GM18858 (cell line): ENCODE data around the gene PSAP.

Experiments used
- ATAC-seq: cut with Tn5 transposase; IDR thresholded peaks from one replicate; pipeline ENCODE4 v1.9.1; 2021; ENCODE audit not compliant: unreplicated experiment

The PSAP gene

DNA sequence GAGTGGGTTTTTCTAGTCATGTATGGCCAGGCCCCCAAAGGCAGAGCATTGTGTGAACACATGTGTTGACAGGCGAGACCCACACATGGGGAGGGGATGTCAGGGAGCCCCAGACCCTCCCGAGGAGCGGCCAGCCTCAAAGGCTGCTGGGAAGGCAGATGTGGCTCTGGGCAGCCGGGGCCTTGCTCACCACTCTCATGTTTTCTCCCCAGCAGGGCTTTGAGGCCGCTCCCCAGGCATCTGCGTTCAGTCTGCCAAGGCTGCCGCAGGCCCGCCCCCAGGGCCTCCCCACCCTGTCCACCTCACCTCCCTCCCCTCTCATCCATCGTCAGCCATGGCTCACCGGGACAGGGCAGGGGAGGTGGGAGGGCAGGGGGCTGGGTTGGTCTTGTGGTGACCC, 61.2 kb downstream of the PSAP start:
- ATAC-seq = no peak

DNA sequence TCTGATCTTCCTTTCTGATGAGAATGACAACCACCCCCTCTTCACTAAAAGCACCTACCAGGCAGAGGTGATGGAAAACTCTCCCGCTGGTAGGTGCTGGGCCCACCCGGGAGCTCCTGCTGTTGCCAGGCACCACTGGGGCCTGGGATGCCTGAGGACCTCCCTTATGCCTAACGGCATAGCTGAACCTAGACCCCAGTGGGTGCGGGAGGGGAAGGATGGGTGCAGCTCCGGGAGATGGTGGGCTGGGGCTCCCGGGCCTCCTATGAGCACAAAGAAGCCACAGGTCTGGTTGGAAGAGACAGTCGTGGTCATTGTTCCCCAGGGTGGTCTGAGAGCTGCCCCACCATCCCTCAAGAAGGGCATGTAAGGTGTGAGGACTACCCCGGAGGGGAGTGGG, 62.1 kb downstream of the PSAP start:
- ATAC-seq = no peak

GRCh38 chr10:71784679-71785272, 66.3 kb downstream of the PSAP start:
- no peak for ATAC-seq

DNA sequence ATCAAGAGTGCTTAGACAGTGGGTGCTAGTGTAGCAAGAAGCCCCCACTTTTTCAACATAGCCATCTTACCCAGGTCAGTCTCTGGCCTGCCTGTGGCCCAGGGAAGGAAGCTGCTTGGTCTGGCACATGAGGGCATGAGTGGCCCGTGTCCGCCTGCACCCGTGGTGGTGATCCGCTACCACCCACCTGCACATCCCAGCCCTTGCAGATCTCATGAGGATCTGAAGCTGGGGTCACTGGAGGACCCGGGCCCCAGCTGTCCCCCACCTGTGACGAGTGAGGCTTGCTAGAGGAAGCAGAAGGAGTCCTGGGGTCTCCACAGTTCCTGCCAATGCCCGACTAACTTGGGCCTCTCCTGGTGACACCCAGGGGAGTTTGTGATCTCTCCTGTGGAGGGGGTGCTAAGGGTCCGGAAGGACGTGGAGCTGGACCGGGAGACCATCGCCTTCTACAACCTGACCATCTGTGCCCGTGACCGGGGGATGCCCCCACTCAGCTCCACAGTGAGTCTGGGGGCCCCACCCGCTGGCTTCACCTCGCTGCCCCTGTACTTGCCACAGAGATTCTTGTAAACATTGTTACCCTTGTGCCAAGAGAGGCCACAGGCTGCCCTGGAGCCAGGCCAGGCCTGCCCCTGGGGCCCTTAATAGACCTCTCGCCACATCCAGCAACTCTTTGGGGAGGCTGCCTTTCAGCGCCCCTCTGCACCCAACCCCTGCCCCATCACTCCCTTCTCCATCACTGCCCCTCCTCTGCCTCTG, 67.0 kb downstream of the PSAP start:
- no peak for ATAC-seq

DNA sequence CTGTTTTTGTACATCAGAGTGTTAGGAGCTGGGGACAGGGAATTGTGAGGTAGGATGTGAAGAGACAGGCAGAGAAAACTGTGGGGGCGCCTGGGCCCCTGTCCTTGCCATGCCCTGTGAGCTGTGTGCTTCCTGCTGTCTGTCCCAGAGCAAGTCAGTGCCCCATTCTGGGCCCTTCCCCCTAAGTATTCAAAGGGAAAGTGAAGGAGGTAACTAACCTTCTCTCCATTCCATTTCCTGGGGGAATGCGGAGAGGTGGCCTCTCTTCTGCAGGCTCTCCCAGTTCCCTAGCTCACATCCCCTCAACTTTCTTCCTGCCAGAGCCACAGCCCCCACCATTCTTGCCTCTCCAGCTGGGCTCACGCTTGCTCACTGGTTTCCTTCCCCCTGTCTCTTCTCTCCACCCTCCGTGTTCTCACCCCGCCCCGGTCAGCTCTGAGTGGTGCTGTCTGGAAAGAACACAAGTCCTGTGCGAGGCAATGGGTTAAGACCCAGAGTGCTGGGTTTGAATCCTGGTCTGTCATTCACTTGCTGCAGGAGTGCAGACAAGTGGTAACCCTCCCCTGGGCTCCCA, 68.0 kb downstream of the PSAP start:
- no peak for ATAC-seq

DNA sequence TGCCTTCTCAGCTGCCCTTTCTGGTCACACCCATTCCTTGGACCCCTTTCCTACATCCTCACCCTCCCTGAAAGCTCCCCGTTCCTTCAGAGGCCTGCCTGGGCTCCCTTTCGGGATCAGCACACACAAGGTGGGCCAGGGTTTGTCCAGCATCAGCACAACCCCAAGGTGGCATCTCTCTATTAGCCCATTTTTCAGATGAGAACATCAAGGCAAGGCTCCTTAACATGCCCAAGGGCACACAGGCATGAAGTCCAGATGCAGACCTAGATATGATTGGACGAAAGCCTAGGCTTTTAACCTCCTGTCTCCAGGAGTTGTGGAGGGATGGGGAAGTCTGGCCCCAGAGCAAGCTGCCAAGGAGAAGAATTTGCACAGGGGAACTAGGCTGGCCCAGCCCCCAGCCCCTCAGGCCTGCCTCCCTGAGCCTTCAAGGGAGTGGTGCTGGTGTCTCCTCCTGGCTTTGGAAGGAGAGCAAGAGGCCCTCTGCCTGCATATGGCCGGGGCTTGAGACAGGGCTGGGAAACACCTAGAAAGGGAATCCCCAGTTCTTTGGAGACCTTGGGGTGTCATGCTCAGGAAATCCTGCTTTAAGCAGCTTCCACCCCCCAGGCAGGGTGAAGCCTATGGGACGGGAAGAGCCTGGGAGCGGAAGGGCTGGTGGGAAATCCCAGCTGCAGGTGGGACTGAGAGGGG, 68.7 kb downstream of the PSAP start:
- ATAC-seq = no peak

DNA sequence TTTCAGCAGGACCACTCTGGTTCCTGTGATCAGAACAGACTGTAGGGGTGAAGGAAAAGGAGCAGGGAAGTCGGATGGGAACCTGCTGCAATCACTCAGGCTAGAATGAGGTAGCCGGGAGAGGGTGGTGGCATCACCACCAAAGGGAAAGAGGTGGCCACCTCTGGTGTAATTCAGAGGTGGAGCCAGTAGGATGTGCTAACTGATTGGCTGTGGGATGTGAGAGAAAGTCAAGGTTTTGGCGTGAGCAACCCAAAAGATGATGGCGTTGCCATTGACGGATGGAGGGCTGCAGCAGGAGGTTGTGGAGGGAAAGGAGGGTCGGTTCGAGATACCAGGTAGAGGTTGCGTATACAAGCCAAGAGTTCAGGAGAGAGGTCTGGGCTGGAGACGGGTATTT, 70.3 kb downstream of the PSAP start:
- no peak for ATAC-seq

DNA sequence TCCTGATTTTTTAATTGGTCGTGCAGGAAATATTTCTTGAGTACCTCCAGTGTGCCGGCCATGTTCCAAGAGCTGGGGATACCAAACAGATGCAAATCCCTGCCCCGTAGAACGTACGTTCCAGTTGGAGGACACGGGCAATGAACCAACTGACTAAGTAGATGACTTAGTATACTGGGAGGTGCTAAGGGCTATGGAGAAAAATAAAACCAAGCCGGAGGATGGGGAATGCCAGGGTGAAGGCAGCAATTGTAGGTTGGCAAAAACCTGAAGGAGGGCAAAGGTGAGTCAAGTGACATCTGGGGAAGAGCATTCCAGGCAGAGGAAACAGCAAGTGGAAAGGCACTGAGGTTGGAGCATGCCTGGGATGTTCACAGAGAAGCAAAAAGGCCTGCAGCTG, 70.9 kb downstream of the PSAP start:
- no peak for ATAC-seq

DNA sequence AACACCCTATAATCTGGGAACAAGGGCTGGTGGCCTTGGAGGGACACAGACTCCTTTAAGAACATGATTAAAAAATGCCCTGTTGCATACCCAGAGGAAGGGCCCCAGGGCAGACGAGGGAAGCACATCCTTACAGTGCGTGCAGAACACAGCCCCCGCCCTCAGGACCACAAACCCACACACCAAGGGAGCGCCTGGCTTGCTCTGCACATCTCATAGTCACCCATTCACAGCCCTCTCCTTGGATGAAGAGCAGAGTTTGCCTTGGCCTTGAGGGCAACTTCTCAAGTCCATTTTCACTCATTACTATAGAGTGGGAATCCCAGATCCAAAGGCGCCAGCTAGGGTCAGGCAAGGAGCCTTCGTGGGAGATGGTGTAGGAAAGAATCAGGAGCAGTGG, 71.4 kb downstream of the PSAP start:
- no peak for ATAC-seq

DNA sequence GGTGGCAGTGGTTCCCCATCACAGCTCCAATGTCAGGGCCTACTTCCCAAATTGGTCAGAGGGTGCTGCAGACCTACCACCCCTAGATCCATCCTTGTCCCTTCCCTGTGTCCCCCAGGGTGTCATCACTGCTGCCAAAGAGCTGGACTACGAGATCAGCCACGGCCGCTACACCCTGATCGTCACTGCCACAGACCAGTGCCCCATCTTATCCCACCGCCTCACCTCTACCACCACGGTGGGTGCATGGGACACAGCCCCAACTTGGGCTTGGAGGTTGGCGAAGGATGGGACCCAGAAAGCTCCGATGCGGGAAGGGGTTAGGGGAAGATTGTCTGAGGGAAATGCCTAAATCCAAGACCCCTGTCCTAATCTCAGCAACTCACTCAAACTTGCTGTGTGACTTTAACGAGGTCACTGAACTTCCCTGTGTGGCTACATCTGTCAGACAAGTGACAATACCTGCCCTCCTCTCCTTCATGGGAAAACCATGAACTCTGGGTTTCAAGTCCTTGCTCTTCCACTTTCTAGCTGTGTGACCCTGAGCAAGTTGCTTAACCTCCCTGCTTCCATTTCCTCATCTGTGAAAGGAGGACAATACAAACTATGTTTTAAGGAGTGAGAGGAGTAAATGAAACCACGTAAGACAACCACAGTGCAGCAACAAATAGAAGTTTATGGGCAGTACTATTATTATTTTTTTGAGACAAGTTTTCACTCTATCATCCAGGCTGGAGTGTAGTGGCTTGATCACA, 72.8 kb downstream of the PSAP start:
- ATAC-seq = no peak

DNA sequence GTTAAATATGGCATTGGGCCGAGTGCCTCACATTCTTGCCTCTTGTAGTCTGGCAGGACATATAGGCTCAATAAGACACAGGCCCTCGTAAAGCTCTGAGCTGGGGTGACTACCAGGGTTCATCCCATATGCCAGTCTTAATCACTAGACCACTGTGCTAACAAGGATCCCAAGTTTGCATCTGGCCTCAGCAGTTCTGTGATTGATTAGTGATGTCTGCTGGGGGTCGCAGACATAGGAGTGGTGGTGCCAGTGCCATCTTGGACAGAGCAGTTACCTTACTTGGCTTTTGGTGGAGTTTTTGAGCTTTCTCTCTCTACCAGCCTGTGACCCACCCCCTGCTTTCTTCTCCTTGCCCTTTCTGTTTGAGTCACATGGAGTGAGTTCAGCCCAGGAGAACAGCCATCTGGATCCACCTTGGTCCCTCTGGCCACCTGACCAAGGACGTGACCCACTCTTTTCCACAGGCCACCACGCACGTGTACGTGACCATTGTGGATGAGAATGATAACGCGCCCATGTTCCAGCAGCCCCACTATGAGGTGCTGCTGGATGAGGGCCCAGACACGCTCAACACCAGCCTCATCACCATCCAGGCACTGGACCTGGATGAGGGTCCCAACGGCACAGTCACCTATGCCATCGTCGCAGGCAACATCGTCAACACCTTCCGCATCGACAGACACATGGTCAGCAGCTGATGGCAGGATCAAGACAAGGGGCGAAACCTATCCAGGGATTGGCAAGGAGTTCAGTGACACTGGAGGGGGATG, 73.7 kb downstream of the PSAP start:
- ATAC-seq = no peak

DNA sequence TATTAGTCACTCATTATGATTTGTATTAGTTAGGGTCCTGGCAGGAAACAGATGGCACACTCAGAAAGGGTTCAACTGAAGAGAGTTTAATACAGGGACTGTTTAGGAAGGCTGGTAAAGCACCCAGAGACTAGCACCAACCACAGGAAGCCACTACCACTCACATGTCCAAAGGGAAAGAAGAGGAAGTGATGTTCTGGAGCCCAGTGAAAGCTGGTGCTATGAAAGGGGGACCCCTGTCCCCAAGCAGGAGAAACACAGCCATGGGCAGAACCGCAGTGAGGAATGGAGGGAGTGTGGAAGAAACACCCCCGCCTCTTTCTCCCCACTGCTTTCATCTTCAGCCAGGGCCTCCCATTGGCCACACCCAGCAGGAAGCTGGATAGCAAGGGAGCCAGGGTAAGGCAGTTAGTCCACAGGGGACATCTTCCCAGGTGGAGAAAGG, 74.5 kb downstream of the PSAP start:
- no peak for ATAC-seq

DNA sequence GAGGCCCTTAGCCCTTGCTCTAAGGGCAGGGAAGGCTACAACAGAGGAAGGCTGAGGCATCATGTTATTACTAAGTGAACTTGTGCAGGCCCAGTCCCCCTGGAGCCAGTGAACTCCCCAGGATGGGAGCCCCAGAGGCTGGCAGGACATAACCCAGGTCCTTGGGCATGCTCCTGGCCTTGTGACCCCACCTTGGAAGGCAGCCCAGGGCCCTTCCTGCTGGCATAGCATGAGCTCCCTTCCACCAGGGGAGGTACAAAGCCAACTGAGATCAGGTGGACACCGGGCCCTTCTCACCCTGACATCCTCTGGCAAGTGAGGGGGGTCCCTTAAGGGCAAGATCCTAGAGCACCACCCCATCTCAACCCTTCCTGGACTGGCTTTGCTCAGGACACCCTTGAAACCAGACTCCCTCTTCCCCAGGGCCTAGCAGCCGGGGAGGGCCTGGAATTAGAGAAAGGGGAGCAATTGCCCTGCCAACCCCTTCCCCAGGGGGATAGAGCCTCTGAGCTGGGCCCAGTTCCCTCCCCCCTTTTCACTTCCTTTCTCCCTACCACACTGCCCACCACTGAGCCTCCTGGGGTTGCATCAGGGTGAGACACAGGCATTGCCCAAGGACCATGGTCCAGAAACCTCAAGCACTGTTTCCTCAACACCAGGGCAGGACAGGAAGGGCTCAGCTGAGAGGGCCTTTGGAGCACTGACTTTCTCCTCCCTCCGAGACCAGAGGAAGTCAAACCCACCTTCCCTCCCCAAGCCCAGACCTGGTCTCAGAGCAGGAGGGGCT, 75.9 kb downstream of the PSAP start:
- ATAC-seq = no peak

GRCh38 chr10:71773221-71773971, 77.7 kb downstream of the PSAP start, which contains the start of gene VSIR:
VSIR (minus strand) TSS chr10:71773520; CDS start chr10:71773439, 81 bp downstream.
- ATAC-seq = no peak

DNA sequence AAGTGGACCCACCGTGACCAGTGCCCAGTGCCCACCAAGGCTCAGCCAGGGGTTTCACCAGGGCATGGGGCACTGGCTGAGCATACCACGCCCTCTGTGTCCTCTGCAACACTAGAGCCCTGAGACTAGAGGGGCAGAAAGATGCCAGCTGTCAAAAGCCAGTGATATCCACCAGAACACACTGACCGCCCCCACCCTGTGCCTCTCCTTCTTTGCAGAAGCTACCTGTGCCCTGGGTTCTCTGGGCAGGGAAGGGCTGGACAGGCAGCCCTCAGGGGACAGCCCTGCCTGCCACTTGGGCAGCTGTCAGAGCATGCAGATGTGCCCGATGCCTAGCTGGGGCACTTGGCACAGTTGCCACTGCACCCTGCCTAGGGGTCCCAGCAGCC, 78.2 kb downstream of the PSAP start:
- ATAC-seq = no peak

DNA sequence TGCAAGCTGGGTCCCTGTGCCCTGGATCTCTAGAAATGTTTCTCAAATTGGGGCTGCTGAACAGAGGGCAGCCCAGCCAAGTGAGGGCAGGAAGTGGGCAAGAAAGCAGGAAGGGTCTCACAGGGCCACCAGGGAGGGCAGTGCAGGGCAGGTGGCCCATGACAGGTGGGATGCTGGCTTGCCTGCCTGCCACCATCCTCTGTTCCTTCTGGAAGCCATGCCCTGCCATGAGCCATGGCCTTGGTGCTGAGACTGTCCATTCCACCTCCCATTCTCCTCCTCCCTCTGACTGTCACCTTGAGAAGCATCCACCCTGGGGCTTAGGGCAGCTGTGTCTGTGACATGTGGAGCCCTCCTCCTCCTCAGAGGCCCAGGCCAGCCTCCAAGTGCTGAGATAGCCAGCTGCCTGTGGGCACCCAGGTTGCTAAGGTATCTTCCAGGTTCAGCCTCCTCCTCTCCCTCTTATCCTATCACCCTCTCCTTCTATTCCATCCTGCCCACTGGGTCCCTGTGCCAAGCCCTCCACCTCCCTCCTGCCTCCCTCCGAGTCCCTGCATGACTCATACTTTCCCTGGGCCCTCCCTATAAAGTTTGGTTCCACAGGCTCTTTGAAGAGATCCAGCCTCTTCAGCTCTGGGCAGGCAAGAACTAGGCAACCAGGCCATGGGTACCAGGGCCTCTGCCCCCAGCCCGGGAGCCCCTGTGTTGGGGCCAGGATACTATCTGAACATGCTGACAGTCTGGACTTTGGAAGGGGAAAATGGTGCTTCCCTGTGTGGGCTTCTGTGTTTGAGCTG, 79.0 kb downstream of the PSAP start:
- no peak for ATAC-seq

- ATAC-seq = no peak
Observed at GRCh38 chr10:71771204-71771603, 79.8 kb downstream of the PSAP start.

DNA sequence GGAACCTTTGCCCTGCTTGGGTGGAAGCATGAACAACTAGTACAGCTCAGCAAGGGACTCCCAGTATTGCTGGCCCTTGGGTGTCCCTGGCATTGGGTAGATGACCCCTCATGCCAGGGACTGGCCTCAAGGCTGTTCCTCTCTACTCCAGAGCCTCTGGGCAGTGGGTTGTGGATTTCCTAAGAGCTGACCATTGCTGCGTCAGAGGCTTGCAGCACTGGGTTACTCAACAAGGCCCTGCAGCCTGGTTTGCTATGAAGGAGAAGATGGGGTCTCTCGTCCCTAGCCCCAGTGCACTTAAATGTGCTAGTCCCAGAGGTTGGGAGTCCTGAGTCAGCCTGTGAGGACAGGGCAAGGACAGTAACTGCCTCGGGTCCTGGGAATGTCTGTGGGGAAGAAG, 80.3 kb downstream of the PSAP start:
- no peak for ATAC-seq
